Stimulated activated CD4-positive, alpha-beta T cell treated with anti-CD3 and anti-CD28 coated beads, Interleukin-15, amount 100 ng/mL, for 1 hour (primary cell): ENCODE results near the gene ASL.
"Not testable (repeated sequence)": the region's sequence is repeated elsewhere in the genome, so short reads cannot be mapped to it uniquely, and the experiment has no call there.

ENCODE experiments used
- DNase-seq, 2 donors: peaks; one replicate each; pipeline ENCODE4 v3.0.0-alpha.2; 2020; ENCODE audit warnings: low read depth in 1 of 2, low spot score in 1 of 2

The ASL gene

DNA sequence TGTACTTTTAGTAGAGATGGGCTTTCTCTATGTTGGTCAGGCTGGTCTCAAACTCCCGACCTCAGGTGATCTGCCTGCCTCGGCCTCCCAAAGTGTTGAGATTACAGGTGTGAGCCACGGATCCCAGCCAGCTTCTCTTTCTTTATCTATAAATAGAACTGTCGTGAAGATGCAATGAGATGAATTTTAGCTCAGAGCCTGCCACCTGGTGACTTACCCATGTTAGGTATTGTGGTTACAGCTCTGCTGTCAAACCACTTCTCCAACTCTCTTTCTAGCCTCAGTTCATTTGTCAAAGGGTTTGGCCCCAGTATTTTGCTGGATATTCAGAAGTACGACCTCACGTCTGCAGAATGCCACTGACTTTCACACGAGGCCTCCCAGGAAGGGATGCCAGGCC, 3.4 kb upstream of the ASL start:
- DNase-seq: not testable (repeated sequence)

GRCh38 chr7:66076462-66077329, 1.1 kb downstream of the ASL start:
- no peak for DNase-seq

DNA sequence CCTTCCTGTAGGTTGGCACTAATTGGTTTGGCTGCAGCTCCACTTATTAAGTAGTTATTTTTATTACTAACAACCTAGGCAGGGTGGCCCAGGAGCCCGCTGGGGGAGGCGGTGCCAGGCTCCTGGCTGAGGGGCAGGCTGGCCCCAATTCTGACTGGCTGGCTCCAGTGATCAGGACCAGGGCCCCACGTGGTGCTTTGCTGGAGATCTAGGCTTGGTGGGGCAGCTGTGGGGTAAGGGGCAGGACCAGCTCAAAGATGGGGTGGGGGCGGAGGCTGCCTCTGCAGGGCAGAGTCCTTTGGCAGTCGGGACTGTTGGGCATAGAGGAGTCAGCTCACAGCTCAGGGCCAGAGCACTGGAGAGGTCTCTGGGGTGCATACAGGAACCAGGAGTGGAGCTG, 2.4 kb downstream of the ASL start:
- DNase-seq: no peak

DNA sequence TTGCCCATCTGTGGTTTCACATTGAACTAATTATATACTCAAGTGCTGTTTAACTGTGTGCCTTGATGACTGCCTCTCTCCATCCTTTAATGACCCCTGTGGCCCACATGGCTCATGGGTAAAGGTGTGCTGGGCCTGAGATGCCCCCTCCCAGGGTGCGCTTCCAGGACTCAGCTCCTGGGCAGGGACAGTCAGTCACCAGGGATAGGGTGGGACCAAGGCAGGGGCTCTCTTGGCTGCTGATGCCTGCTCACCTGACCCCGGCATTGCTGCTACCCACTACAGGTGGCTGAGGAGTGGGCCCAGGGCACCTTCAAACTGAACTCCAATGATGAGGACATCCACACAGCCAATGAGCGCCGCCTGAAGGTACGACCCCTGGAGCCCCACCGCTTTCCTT, 6.5 kb downstream of the ASL start:
- no peak for DNase-seq

- no peak for DNase-seq
Observed at GRCh38 chr7:66082886-66083415, 7.3 kb downstream of the ASL start.

DNA sequence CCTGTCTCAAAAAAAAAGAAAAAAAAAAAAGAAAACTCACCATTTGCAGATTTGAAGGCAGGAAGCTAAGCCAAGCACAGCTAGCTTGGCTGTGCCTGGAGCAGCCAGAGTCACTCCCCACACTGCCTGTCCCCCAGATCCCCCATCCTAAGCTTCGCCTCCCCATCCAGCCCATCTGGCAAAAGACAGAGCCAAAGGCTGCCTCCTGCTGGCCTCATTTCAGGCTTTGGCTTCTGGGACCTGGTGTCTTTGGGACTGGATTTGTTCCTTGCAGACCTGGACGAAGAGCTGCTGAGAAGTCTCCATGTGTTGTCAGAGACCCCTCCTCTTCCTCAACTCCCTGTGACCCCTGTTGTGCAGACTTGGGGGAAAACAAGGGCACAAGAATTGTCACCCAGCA, 8.1 kb downstream of the ASL start:
- no peak for DNase-seq

DNA sequence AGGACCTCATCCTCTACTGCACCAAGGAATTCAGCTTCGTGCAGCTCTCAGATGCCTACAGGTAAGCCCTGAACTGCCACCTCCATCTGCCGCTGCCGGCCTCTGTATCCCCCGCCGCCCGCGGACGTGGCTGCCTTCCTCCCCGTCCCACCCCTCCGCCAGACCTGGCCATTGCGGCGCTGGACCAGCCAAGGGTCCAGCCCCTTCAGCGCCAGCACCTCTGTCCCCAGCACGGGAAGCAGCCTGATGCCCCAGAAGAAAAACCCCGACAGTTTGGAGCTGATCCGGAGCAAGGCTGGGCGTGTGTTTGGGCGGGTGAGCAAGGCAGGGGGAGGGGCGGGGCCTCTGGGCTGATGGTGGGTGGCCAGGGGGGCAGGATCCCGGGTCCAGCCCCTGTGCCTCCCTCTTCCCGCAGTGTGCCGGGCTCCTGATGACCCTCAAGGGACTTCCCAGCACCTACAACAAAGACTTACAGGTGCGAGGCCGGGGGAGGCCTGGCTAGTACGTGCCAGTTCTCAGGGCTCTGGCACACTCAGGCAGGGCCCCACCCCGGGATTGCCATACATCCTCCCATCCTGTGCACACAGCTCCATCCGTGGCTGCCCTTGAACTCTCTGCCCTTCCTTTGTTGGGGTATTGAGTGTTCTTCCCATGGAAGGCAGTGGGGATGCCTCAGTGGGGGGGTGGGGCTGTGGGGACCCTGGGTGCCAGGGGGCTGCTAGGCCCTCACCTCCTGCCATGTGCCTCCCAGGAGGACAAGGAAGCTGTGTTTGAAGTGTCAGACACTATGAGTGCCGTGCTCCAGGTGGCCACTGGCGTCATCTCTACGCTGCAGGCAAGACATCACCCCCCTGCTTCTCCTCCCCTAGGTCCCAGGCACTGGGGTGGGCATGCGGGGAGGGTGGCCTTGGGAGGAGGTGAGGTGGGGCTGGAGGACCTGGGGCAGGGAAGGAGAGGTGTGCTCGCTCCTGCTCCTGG, 13.5 kb downstream of the ASL start:
- DNase-seq: no peak

- DNase-seq: no peak
Observed at GRCh38 chr7:66092654-66093053, 17.0 kb downstream of the ASL start.

- DNase-seq: no peak
Observed at GRCh38 chr7:66095010-66095409, 19.4 kb downstream of the ASL start.

GRCh38 chr7:66099232-66099550, 23.6 kb downstream of the ASL start:
- no peak for DNase-seq

DNA sequence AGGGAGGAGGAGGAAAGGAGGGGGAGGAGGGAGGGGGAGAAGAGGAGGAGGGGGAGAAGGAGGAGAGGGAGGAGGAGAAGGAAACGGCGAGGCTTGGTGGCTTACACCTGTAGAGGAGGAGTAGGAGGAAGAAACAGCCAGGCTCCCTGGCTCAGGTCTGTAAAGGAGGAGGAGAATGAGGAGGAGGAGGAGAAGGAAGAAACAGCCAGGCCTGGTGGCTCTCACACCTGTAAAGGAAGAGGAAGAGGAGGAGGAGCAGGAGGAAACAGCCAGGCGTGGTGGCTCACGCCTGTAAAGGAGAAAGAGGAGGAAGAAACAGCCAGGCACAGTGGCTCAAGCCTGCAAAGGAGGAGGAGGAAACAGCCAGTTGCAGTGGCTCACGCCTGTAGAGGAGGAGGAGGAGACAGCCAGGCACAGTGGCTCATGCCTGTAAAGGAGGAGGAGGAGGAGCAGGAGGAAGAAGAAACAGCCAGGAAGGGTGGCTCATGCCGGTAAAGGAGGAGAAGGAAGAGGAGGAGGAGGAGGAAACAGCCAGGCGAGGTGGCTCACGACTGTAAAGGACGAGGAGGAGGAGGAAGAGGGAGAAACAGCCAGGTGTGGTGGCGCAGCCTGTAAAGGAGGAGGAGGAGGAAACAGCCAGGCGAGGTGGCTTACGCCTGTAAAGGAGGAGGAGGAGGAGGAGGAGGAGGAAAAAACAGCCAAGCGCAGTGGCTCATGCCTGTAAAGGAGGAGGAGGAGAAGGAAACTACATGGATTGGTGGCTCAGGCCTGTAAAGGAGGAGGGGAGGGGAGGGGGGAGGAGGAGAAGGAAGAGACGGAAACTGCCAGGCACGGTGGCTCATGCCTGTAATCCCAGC, 24.2 kb downstream of the ASL start:
- no peak for DNase-seq

DNA sequence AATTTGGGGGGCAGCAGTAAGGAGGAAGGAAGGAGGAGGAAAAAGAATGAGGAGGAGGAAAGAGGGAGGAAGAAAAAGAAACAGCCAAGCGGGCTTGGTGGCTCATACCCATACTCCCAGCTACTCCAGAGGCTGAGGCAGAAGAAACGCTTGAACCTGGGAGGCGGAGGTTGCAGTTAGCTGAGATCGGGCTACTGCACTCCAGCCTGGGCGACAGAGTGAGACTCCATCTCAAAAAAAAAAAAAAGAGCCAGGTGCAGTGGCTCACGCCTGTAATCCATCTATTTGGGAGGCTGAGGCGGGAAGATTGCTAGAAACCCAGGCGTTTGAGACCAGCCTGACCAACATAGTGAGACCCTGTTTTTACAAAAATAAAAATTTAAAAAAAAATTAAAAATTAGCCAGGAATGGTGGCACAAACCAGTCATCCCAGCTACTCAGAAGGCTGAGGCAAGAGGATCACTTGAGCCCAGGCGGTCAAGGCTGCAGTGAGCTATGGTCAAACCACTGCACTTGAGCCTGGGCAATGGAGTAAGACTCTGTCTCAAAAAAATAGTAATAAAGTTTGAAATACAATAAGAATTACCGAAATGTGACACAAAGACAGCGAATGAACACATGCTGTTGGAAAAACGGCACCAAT, 24.9 kb downstream of the ASL start:
- DNase-seq: no peak

GRCh38 chr7:66102168-66102567, 26.5 kb downstream of the ASL start:
- not testable (repeated sequence) for DNase-seq

GRCh38 chr7:66103994-66104393, 28.4 kb downstream of the ASL start:
- DNase-seq: not testable (repeated sequence)

DNA sequence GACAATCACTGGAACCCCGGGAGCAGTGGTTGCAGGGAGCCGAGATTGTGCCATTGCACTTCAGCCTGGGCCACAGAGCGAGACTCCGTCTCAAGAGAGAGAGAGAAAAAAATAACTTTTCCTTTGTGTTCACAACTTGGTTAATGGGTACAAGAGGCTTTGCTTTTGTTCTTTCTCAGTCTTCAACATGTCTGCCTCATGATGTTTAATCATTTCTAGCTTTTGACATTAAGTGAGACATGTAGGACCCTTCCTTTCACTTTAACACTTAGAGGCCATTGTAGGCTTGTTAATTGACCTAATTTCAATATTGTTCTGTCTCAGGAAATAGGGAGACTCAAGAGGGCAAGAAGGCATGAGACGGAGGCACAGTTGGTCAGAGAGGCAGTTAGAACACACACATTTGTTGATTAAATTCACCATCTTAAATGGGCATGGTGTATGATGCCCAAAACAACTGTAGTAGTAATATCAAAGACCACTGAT, 29.7 kb downstream of the ASL start:
- no peak for DNase-seq

GRCh38 chr7:66108410-66108809, 32.8 kb downstream of the ASL start:
- DNase-seq: not testable (repeated sequence)

GRCh38 chr7:66110856-66111255, 35.2 kb downstream of the ASL start:
- no peak for DNase-seq

DNA sequence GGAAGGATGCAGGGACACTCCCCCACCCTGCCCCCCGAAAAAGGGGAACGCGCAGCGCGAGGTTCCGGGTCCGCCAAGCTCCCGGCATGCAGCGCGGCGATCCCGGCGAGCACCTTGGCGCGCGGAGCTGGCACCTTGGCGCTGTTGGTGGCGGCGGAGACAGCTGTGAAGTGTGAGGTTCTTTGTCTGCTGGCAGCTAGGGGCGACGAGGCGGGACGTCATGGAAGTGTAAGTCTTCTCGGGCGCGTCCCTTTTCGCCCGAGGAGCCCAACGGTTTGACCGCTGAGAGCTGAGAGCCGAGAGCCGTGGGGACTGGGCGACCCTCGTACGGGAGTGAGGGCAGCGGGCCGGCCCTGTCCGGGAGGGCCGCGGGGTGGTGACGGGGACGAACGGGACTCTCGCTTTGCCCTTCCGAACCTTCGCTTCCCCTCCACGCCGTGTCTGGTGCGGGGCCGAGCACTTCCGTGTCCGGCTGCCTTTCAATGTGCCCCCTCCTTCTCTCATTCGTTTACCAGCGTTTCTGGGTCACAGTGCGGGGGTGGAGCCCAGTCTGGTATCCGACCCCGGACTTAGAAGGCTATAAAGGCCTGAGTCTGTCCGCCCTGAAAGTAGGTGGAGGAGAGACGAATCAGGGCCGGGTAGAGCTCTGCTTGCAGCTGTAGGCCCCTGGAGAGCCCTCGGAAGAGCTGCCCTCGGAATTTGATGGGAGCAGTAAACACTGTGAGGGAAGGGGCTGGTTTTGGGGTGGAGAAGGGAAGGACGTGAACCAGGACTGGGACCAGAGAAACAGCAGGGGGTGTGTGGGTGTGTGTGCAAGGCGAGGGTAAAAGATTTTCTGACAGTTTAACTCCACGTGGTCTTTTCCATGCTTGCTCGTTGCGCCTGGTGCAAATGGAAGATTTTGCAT, 39.4 kb downstream of the ASL start, which contains the start of gene CRCP:
Gene CRCP (plus strand): TSS at position 105 of the 907 bp plus-strand sequence. CDS start 116 bp downstream, at position 221.
- DNase-seq: peak; percentile 70 to 75
